OCI-LY1 (cell line): ENCODE results near the gene ZNRF3.

Experiments
- H2AFZ ChIP-seq: fragments of 200-600 bp; sonication (generic), shearing (Covaris generic); 2 replicates; pipeline ENCODE4 v1.6.0; 2014; ENCODE audit warnings: antibody characterized with exemption, mild to moderate bottlenecking, low read length
- H3F3A ChIP-seq: fragments of 200-600 bp; sonication (generic), shearing (Covaris generic); 2 replicates; pipeline ENCODE4 v1.6.0; 2014; ENCODE audit warnings: mild to moderate bottlenecking, antibody characterized with exemption, low read length, moderate library complexity; ENCODE audit not compliant: insufficient read depth
- H3K27ac ChIP-seq: fragments of 200-600 bp; sonication (generic); 2 replicates; pipeline ENCODE4 v1.5.1; 2014; ENCODE audit warnings: low read length, mixed run types, mild to moderate bottlenecking, low read depth; ENCODE audit not compliant: poor library complexity, severe bottlenecking
- H3K27me3 ChIP-seq: fragments of 200-600 bp; sonication (generic); 2 replicates; pipeline ENCODE4 v1.6.0; 2014; ENCODE audit warnings: antibody characterized with exemption, mild to moderate bottlenecking, low read length, moderate library complexity; ENCODE audit not compliant: insufficient read depth
- H3K36me3 ChIP-seq: fragments of 200-600 bp; sonication (generic); 2 replicates; pipeline ENCODE4 v1.6.1; 2014; ENCODE audit warnings: mild to moderate bottlenecking, antibody characterized with exemption, low read length, moderate library complexity, mixed read lengths; ENCODE audit not compliant: insufficient read depth
- H3K4me1 ChIP-seq: fragments of 200-600 bp; sonication (generic); 2 replicates; pipeline ENCODE4 v1.5.1; 2014; ENCODE audit warnings: mild to moderate bottlenecking, low read length, moderate library complexity; ENCODE audit not compliant: insufficient read depth, severe bottlenecking
- H3K4me2 ChIP-seq: fragments of 200-600 bp; sonication (generic), shearing (Covaris generic); 2 replicates; pipeline ENCODE4 v1.6.1; 2014; ENCODE audit warnings: low read length
- H3K4me3 ChIP-seq: fragments of 200-600 bp; sonication (generic); 2 replicates; pipeline ENCODE4 v1.5.1; 2014; ENCODE audit warnings: low read length, low read depth, mild to moderate bottlenecking, mixed read lengths; ENCODE audit not compliant: poor library complexity, severe bottlenecking
- H3K79me2 ChIP-seq: fragments of 200-600 bp; shearing (Covaris generic); 2 replicates; pipeline ENCODE4 v1.6.1; 2016; ENCODE audit warnings: mixed run types, low read length, mixed read lengths; ENCODE audit not compliant: insufficient read depth
- H3K9ac ChIP-seq: fragments of 200-600 bp; sonication (generic), shearing (Covaris generic); 2 replicates; pipeline ENCODE4 v1.6.1; 2014; ENCODE audit warnings: mild to moderate bottlenecking, low read length, mixed read lengths
- H3K9me2 ChIP-seq: fragments of 200-600 bp; sonication (generic), shearing (Covaris generic); 2 replicates; pipeline ENCODE4 v1.6.1; 2014; ENCODE audit warnings: low read depth, mild to moderate bottlenecking, low read length, mixed read lengths
- H3K9me3 ChIP-seq: fragments of 200-600 bp; shearing (Covaris generic); 2 replicates; pipeline ENCODE4 v1.6.1; 2014; ENCODE audit warnings: low read length, mixed read lengths
- H4K20me1 ChIP-seq: fragments of 200-600 bp; sonication (generic), shearing (Covaris generic); 2 replicates; pipeline ENCODE4 v1.6.0; 2016; ENCODE audit warnings: mild to moderate bottlenecking, low read length; ENCODE audit not compliant: insufficient read depth
- EZH2 ChIP-seq: fragments of 200-600 bp; sonication (generic), shearing (Covaris generic); IDR thresholded peaks from 2 replicates; pipeline ENCODE4 v1.8.0; 2017; ENCODE audit warnings: borderline replicate concordance, mixed run types, mild to moderate bottlenecking, antibody characterized with exemption, low read length, moderate library complexity, mixed read lengths
- TF ChIP-seq, protein P1 (sequence below): fragments of 200-600 bp; sonication (generic), shearing (Covaris generic); IDR thresholded peaks from 2 replicates; pipeline ENCODE4 v1.5.1; 2017; ENCODE audit warnings: mild to moderate bottlenecking, antibody characterized with exemption, low read length, moderate library complexity, mixed read lengths

The ZNRF3 gene

DNA sequence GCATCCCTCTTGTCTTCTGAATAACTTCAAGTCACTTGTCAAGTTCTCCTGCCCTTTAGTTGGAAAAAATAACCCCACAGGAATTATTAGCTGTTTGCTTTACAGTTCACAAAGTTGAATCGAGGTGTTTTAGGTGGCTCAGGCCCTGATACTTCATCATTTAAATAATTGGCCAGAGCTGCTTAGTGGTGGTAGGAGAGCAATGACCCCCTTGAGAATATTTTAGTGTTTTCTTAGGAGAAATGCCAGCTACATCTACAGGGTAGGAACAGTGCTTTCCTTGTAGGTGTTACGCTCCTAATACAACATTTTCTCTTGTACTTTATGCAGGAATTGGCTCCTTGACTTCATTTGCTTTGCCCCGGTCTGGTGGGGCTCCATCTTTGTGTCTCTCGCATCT is 105.1 kb downstream of the ZNRF3 start:
- Histone ChIP-seq H2AFZ (no peak overlapping the region), H3K9me2 (no peaks in the 10 kb centered on the region), H4K20me1 (no peaks in the 10 kb centered on the region), H3K79me2 (no peaks in the 10 kb centered on the region), H3K4me3 (no peak overlapping the region), H3K27me3 (no peaks in the 10 kb centered on the region), H3K36me3 (no peaks in the 10 kb centered on the region; the same call in 1 of the 2 replicates), H3K9ac (no peak overlapping the region), H3F3A (no peaks in the 10 kb centered on the region), H3K9me3 (no peaks in the 10 kb centered on the region), H3K4me2 (no peak overlapping the region), H3K27ac (no peak overlapping the region), H3K4me1 (no peaks in the 10 kb centered on the region)
- TF ChIP-seq EZH2 = no peak
- TF ChIP-seq, protein P1, sequence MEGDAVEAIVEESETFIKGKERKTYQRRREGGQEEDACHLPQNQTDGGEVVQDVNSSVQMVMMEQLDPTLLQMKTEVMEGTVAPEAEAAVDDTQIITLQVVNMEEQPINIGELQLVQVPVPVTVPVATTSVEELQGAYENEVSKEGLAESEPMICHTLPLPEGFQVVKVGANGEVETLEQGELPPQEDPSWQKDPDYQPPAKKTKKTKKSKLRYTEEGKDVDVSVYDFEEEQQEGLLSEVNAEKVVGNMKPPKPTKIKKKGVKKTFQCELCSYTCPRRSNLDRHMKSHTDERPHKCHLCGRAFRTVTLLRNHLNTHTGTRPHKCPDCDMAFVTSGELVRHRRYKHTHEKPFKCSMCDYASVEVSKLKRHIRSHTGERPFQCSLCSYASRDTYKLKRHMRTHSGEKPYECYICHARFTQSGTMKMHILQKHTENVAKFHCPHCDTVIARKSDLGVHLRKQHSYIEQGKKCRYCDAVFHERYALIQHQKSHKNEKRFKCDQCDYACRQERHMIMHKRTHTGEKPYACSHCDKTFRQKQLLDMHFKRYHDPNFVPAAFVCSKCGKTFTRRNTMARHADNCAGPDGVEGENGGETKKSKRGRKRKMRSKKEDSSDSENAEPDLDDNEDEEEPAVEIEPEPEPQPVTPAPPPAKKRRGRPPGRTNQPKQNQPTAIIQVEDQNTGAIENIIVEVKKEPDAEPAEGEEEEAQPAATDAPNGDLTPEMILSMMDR = no peak

DNA sequence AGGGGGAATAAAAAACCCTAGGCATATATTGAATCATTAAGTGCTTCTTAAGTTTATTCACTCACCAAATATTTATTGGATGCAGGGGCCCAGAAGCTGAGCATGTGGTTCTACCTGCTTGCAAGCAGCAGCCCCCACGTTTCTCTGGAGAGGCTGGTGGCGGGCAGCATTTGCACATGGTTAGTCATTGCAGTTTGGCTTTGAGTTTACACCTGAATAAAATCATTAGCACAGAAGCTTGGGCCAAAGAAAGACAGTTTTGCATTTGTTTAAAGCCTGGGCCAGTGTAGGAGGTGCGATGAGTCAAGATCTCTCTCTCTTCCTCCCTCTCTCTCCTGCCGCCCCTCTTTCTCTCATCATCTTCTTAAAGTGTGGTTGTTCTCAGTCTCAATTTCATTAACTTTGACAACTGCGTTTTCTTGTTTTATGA is 105.7 kb downstream of the ZNRF3 start:
- no peaks in the 10 kb centered on the region for H3K9me2 ChIP-seq
- no peak overlapping the region for H3K4me2 ChIP-seq
- no peak overlapping the region for H3K4me3 ChIP-seq
- H3K36me3 ChIP-seq = no peaks in the 10 kb centered on the region; the same call in 1 of the 2 replicates
- no peaks in the 10 kb centered on the region for H3F3A ChIP-seq
- H3K27ac ChIP-seq = no peak overlapping the region
- no peaks in the 10 kb centered on the region for H4K20me1 ChIP-seq
- no peak for TF ChIP-seq EZH2
- TF ChIP-seq, protein P1 = no peak
- H3K9ac ChIP-seq = no peak overlapping the region
- H3K4me1 ChIP-seq = no peaks in the 10 kb centered on the region
- no peaks in the 10 kb centered on the region for H3K27me3 ChIP-seq
- H2AFZ ChIP-seq = no peak overlapping the region
- H3K79me2 ChIP-seq = no peaks in the 10 kb centered on the region
- no peaks in the 10 kb centered on the region for H3K9me3 ChIP-seq

DNA sequence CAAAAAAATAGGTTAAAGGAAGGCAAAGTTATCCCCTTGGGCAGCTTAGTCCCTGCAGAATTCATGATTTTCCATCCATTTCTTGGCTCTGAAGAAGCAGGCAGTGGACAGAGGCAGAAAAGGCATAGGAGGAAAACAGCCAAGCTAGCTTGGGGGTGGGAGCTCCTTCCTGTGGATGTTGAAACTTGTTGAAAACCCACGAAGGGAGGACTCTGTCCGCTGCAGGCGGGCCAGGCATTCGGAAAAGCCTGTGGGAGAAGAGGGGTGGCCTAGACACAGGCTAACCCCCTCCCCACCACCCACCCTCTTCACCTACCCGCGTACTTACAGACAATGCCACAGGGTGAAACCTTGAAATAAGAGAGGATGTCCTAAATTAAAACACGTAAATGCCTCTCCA is 106.1 kb downstream of the ZNRF3 start:
- H3K79me2 ChIP-seq = no peaks in the 10 kb centered on the region
- H3K4me2 ChIP-seq = no peak overlapping the region

More for the DNA sequence above, 106.1 kb downstream of the ZNRF3 start:
- Histone ChIP-seq H3K9ac (no peak overlapping the region), H3K9me2 (no peaks in the 10 kb centered on the region), H4K20me1 (no peaks in the 10 kb centered on the region), H3F3A (no peaks in the 10 kb centered on the region), H3K4me3 (no peak overlapping the region), H3K9me3 (no peaks in the 10 kb centered on the region), H3K27me3 (no peaks in the 10 kb centered on the region), H3K4me1 (no peaks in the 10 kb centered on the region), H3K36me3 (no peaks in the 10 kb centered on the region; the same call in 1 of the 2 replicates), H3K27ac (no peak overlapping the region), H2AFZ (no peak overlapping the region)
- no peak for TF ChIP-seq EZH2
- TF ChIP-seq, protein P1 = no peak
